Bronchus fibroblast of lung (primary cell): ENCODE measurements around the gene RBM4. TPM values are rescaled to one million over a fixed set of nuclear protein-coding genes. Genes with fewer than 3 reads are reported as not detected.

ENCODE experiments used
- total RNA-seq: library from RNA; depleted of rRNA; stranded (reverse); fragments of >200 nt; gene quantifications from 2 replicates; pipeline ENCODE4 v1.2.3, GENCODE V29; 2015

The RBM4 gene, protein sequence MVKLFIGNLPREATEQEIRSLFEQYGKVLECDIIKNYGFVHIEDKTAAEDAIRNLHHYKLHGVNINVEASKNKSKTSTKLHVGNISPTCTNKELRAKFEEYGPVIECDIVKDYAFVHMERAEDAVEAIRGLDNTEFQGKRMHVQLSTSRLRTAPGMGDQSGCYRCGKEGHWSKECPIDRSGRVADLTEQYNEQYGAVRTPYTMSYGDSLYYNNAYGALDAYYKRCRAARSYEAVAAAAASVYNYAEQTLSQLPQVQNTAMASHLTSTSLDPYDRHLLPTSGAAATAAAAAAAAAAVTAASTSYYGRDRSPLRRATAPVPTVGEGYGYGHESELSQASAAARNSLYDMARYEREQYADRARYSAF
- 102 and 106 TPM in 2 replicates for total RNA-seq

DNA sequence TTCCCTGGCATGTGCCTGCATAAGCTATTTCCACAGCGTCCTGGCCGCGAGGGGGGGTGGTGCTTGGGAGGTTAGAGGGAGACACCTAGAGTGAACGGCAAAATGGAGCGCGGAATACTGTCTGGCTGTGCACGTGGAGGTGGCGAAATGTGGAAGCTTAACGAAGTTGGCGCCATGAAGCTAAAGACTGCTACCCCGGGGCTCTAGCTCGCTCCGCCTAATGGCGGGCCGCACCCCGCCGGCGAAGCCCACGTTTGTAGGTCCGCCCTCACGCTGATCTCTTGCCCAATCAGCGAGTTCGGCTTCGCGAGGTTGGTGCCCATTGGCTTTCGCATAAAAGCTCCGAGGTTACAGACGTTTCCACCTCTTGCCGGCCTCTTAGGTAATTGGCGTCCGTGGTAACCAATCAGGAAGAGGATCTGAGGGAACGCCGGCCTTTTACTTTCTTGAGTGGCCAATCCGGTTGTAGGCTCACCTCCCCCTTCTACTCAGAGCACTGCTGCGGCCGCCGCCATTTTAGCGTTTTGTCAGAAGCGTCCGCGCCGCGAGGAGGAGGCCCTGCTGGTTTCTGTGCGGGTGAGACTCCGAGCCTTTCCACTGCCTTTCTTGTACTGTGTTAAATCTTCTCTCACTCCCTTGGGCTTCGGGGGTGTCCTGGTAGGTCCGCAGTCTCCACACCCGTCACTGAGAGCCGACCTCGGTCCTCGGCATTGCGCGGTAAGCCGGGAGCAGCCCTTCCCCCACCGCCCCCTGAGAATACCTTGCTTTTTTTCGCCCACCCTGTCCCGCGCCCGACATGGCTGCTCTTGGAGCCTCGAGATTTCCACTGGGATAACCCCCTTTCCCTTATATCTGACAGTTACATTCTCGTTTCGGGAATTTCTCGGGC is at the start of gene RBM4:
Gene RBM4 (plus strand): TSS at position 527 of the 889 bp plus-strand sequence. CDS start 1,009 bp downstream, outside the sequence.

DNA sequence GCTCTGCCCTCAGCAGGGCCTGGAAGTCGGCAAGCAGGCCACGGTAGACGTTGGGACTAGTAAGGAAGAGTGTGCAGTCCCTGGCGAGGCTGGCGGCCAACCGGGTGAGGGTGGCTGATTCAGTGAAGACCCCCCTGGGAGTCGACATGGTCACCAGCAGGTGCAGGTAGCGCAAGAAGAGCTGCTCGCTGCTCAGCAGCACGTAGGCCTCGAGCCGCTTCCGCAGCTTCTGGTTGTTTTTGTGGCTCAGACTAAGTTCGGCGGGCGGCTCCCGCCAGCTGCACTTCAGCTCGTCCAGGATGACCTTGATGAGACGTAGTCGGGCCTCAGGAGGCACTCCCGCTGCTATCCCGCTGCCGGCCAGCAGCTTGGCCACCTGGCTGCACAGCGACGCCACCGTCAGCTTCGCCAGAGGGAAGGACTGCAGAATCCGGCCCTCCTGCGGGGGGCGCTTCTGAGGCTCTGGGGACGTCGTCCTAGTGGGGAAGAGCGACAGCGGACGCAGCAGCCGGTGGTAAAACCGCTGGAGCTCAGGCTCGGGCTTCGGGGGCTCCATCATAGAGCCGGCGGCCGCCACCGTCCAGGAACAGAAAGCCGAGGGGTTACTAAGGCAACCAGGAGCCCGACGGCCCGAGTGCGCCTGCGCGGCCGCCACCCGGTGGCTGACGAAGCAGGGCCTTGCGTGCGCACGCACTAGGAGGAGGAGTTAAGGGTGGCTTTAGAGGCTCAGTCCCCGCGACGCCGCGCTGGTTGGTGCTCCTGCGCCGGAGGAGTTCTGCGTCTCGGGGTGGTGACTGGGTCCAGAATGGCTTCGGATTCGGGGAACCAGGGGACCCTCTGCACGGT is 45.8 kb upstream of the RBM4 start, which contains the start of the genes CCDC87 and CCS:
Gene CCDC87 (minus strand): TSS at position 607 of the 846 bp plus-strand sequence. CDS start 48 bp downstream, at position 559.
Gene CCS (plus strand): TSS at position 729 of the 846 bp plus-strand sequence. CDS start 77 bp downstream, at position 806.

DNA sequence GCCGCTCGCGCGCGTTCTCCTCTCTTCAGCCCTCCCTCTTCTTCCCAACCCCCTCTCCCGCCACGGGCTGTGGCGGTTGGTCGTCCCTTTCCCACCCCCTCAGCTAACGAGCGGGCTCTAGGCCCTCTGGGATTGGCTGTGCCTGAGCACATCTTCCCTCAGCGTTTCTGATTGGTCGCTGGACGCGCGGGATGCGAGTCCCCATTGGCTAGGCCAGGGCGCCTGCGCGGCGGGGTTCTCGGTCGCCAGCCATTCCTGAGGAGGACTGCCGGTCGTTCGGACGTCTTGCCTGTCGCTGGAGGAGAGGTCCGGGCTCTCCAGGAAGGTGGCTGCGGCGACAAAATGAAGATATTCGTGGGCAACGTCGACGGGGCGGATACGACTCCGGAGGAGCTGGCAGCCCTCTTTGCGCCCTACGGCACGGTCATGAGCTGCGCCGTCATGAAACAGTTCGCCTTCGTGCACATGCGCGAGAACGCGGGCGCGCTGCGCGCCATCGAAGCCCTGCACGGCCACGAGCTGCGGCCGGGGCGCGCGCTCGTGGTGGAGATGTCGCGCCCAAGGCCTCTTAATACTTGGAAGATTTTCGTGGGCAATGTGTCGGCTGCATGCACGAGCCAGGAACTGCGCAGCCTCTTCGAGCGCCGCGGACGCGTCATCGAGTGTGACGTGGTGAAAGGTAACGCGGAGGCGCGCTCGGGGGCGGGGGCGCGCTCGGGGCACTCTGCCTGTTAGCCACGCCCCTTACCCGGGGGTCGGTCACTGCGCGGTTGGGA is 21.9 kb upstream of the RBM4 start, which contains the start of gene RBM14:
Gene RBM14 (plus strand): TSS at position 252 of the 776 bp plus-strand sequence. CDS start 91 bp downstream, at position 343.

DNA sequence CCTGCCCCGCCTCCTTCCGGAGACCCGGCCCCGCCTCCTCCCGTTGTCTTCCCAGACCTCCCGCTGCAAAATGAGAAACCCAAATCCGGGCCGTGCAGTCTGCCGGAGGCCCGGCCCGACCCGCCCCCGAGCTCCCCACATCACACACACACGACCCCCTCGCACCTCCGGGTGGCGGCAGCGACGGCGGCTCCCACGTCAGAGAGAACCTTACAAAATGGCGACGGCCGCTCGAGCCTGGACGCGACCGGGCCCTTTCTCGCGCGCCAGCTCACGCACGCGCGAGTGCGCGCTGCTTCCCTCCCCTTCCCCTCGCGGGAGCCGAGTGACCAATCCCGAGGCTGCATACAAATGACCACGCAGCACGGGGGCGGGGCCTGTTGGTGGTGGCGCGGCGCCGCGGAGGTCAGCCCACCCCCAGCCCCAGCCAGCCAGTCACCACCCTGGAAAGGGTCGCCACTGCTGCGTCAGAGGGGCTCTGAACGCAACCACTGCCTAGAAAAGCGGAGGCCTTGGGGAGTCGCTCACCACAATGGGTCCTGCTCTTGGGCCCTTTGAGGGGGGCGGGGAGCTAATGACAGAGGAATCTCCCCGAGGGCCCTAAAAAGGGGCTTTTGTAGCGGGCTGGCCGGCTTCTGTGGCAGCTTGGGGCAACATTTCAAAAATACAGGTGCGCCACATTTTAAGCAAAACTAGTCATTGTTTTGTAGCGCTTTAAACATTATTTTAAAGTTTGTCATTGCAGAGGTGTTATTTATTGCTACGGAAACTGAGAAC is 39.3 kb downstream of the RBM4 start, which contains the start of gene RBM4B:
Gene RBM4B (minus strand): TSS at position 289 of the 777 bp plus-strand sequence. CDS start 808 bp downstream, outside the sequence.

Other genes with a start within 250 kb of the RBM4 start
- gene NPAS4, start 217.7 kb upstream of the RBM4 start, total RNA-seq: not detected in 2 replicates
- 69.3 and 72.1 TPM in 2 replicates for gene MRPL11, start 199.9 kb upstream of the RBM4 start, total RNA-seq
- 4.0 and 4.3 TPM in 2 replicates for gene PELI3, start 171.8 kb upstream of the RBM4 start, total RNA-seq
- 52.1 and 56.9 TPM in 2 replicates for gene DPP3, start 158.3 kb upstream of the RBM4 start, total RNA-seq
- gene BBS1, start 128.1 kb upstream of the RBM4 start, total RNA-seq: 21.9 and 24.2 TPM in 2 replicates
- 19.8 and 20.4 TPM in 2 replicates for gene ZDHHC24, start 92.7 kb upstream of the RBM4 start, total RNA-seq
- not detected in 2 replicates for gene ACTN3, start 91.8 kb upstream of the RBM4 start, total RNA-seq
- 6.7 and 8.3 TPM in 2 replicates for gene CTSF, start 70.1 kb upstream of the RBM4 start, total RNA-seq
- 0.15 TPM in 1 of 2 replicates, not detected in the other for gene CCDC87, start 45.6 kb upstream of the RBM4 start, total RNA-seq
- gene CCS, start 45.5 kb upstream of the RBM4 start, total RNA-seq: 28.2 and 29.4 TPM in 2 replicates
- gene RBM14, start 22.1 kb upstream of the RBM4 start, total RNA-seq: 47.3 and 49.4 TPM in 2 replicates
- gene RBM4B, start 39.2 kb downstream of the RBM4 start, total RNA-seq: 15.0 and 19.0 TPM in 2 replicates
- gene SPTBN2, start 90.5 kb downstream of the RBM4 start, total RNA-seq: 0.89 and 2.0 TPM in 2 replicates
- gene RCE1, start 204.7 kb downstream of the RBM4 start, total RNA-seq: 21.0 and 21.2 TPM in 2 replicates
- 36.1 TPM in 2 replicates for gene LRFN4, start 218.4 kb downstream of the RBM4 start, total RNA-seq